Neutrophil (primary cell): ENCODE measurements around the gene JAM3.

Experiments
- H3K27ac ChIP-seq: fragments of 200-600 bp; sonication (generic); 2 replicates; pipeline ENCODE4 v1.5.1; 2016; ENCODE audit warnings: mild to moderate bottlenecking, moderate library complexity
- H3K27me3 ChIP-seq: fragments of 200-600 bp; sonication (generic); 2 replicates; pipeline ENCODE4 v1.6.0; 2016; ENCODE audit warnings: mild to moderate bottlenecking
- H3K36me3 ChIP-seq: fragments of 200-600 bp; sonication (generic); 2 replicates; pipeline ENCODE4 v1.5.1; 2017
- H3K4me1 ChIP-seq, 2 experiments: fragments of 200-600 bp in 1 of 2; sonication (generic) in 1 of 2; 1 replicate in 1 of 2; 2 replicates in 1 of 2; pipeline versions ENCODE4 v1.5.1 to v1.6.1; 2013 to 2016; ENCODE audit warnings: low read depth in 1 of 2, low read length in 1 of 2, mild to moderate bottlenecking in 1 of 2, moderate library complexity in 1 of 2; ENCODE audit not compliant: control insufficient read depth in 1 of 2, insufficient read depth in 1 of 2
- H3K4me3 ChIP-seq, 2 experiments: fragments of 200-600 bp in 1 of 2; sonication (generic) in 1 of 2; 1 replicate in 1 of 2; 2 replicates in 1 of 2; pipeline ENCODE4 v1.5.1; 2013 to 2016; ENCODE audit warnings: low read depth in 1 of 2, low read length in 1 of 2, mild to moderate bottlenecking in 1 of 2, moderate library complexity in 1 of 2
- H3K9me3 ChIP-seq: fragments of 200-600 bp; sonication (generic); 2 replicates; pipeline ENCODE4 v1.5.1; 2016
- TF ChIP-seq, protein P1 (sequence below): fragments of 200-600 bp; sonication (generic); IDR thresholded peaks from 2 replicates; pipeline ENCODE4 v1.5.1; 2016; ENCODE audit warnings: antibody characterized with exemption

JAM3 gene

DNA sequence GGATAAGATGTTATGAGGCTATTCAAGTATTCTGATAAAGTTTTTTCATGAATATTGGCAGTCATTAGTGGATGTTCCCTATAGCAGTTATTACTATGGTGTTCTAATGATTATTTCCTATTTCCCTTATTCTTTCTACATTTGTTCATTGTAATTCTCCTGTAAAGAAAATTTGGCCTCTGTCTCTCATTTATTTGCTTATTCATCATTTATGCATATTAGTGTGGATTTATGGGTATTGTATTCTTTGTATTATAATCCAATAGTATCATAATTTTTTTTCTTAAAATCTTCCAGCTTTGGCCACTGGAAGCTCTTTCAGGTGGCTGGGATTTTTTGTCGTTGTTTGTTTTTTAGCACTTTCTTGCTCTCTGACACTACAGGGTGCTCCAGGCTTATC, 47.3 kb downstream of the JAM3 start:
- TF ChIP-seq, protein P1, sequence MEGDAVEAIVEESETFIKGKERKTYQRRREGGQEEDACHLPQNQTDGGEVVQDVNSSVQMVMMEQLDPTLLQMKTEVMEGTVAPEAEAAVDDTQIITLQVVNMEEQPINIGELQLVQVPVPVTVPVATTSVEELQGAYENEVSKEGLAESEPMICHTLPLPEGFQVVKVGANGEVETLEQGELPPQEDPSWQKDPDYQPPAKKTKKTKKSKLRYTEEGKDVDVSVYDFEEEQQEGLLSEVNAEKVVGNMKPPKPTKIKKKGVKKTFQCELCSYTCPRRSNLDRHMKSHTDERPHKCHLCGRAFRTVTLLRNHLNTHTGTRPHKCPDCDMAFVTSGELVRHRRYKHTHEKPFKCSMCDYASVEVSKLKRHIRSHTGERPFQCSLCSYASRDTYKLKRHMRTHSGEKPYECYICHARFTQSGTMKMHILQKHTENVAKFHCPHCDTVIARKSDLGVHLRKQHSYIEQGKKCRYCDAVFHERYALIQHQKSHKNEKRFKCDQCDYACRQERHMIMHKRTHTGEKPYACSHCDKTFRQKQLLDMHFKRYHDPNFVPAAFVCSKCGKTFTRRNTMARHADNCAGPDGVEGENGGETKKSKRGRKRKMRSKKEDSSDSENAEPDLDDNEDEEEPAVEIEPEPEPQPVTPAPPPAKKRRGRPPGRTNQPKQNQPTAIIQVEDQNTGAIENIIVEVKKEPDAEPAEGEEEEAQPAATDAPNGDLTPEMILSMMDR = no peak
- Histone ChIP-seq H3K27ac (no peak overlapping the region), H3K27me3 (peaks cover 9% of the 10 kb centered on the region), H3K4me1 (no peaks in the 10 kb centered on the region), H3K4me3 (no peak overlapping the region), H3K9me3 (no peaks in the 10 kb centered on the region), H3K36me3 (no peaks in the 10 kb centered on the region)

DNA sequence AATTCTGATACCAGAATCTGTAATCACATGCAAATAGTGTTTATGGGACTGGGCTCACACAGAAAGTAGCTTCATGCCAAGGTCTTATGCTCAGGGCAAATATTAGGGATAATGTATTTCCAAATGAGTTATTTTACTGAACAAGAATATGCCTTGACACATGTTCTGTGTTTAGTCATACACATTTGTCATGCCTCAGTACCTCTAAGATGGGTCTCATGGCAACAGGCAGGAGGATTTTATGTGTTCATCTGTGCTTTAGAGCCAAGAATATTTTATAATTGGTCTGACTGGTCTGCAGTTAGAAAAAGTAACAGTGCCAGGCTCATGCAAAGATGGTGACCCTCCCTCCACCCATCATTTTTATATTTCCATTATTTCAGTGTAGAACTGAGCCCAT, 49.1 kb downstream of the JAM3 start:
- no peaks in the 10 kb centered on the region for H3K4me1 ChIP-seq
- H3K36me3 ChIP-seq = no peaks in the 10 kb centered on the region
- TF ChIP-seq, protein P1 = no peak
- peaks cover 27% of the 10 kb centered on the region for H3K27me3 ChIP-seq
- H3K4me3 ChIP-seq = no peak overlapping the region
- no peak overlapping the region for H3K27ac ChIP-seq
- no peaks in the 10 kb centered on the region for H3K9me3 ChIP-seq

DNA sequence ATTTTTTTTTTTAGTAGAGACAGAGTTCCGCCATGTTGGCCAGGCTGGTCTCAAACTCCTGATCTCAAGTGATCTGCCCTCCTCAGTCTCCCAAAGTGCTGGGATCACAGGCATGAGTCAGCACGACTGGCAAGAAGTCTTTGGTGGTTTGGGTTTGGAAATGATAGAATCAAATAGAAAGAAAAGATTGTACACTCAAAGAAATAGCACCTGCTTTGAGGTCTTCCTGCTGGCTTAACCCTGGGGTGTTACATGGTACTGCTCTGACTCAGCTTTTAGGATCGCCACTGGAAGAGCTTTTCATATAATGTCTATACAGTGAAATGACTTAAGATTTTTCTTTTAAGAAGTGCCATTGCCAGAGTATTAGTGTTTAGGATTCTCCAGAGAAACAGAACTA, 50.2 kb downstream of the JAM3 start:
- Histone ChIP-seq H3K27ac (no peak overlapping the region), H3K4me3 (no peak overlapping the region)

DNA sequence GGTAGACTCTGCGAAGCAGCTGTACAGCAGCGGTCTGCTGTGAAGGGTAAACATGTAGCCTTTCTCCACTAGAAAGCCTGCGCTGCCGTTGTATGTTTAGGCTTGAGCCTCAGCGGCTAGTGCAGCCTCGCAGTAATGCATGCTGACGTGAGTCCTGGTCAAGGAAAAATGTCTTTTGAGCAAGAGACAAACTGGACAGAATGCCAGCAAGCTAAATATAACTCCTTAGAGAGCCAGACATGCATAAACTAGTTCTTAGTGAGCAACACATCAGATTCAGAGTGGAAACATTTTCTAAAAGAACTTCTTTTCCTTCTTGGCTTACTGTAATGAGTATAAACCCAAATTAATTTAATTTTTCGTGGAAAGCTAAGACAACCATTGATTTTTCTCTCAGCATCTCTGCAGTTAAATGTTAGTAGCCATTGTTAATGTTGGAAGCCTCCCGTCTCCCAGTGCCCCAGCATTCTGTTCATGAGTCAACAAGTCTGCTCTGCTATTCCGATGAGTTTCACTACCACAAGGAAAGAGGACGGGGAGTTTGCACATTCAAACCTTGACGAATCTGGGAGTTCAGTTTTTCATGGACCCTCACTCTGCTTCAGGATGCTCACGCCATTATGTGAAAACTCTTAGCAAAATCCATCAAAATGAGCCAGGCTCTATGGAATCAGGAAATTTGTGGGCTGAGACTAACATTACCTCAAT, 51.4 kb downstream of the JAM3 start:
- H3K27ac ChIP-seq = no peak overlapping the region
- no peaks in the 10 kb centered on the region for H3K36me3 ChIP-seq
- no peak overlapping the region for H3K4me3 ChIP-seq
- H3K4me1 ChIP-seq = no peaks in the 10 kb centered on the region
- TF ChIP-seq, protein P1 = no peak
- H3K9me3 ChIP-seq = no peaks in the 10 kb centered on the region
- peaks cover 50% of the 10 kb centered on the region for H3K27me3 ChIP-seq

More for the DNA sequence above, 50.2 kb downstream of the JAM3 start:
- peaks cover 38% of the 10 kb centered on the region for H3K27me3 ChIP-seq
- H3K4me1 ChIP-seq = no peaks in the 10 kb centered on the region
- H3K36me3 ChIP-seq = no peaks in the 10 kb centered on the region
- TF ChIP-seq, protein P1 = no peak
- no peaks in the 10 kb centered on the region for H3K9me3 ChIP-seq

DNA sequence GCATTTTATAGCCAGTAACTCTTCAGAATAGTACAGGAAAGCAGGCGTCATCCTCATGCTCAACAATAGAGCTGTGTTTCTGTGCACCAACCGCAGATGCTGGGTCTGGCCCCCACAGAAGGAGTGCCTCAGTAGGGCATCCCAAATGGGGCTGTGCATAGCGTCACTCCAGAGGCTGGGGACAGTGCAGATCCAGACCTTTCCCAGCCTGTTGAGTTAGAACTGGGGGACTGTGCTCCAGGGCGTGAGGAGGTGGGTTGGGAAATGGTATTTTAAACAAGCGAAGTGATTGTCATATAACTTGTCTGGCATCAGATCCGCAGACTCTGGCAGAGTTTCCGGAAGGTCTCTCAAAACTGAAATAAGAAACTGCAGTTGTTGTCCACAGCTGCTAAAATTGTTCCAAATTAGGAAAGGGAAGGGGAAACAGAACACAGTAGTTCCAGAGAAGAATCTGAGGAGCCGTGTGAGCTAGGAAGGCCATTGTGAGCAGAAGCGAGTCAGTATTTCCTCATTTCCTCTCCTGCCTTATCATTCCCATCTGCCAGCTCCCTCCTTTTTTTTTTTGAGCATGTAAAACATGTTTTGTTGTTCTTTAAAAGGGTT, 52.2 kb downstream of the JAM3 start:
- Histone ChIP-seq H3K27ac (no peak overlapping the region), H3K4me3 (no peak overlapping the region)

More for the DNA sequence above, 52.2 kb downstream of the JAM3 start:
- H3K27me3 ChIP-seq = peaks cover 57% of the 10 kb centered on the region
- TF ChIP-seq, protein P1 = no peak
- H3K4me1 ChIP-seq = no peaks in the 10 kb centered on the region
- no peaks in the 10 kb centered on the region for H3K9me3 ChIP-seq
- H3K36me3 ChIP-seq = no peaks in the 10 kb centered on the region
